ENCODE results near the gene LINGO3. TPM values are rescaled to one million over a fixed set of nuclear protein-coding genes. Genes with fewer than 3 reads are reported as not detected.

LINGO3 gene
- total RNA-seq, 1 donor from 2014 or later: not detected

- no peak for DNase-seq
These were observed 2.3 kb downstream of the LINGO3 start for GRCh38 chr19:2305452-2306280.

GRCh38 chr19:2303211-2303798 is 4.6 kb downstream of the LINGO3 start:
- no peak for DNase-seq

- DNase-seq: no peak
These were observed 5.4 kb downstream of the LINGO3 start for GRCh38 chr19:2302319-2303210.

DNA sequence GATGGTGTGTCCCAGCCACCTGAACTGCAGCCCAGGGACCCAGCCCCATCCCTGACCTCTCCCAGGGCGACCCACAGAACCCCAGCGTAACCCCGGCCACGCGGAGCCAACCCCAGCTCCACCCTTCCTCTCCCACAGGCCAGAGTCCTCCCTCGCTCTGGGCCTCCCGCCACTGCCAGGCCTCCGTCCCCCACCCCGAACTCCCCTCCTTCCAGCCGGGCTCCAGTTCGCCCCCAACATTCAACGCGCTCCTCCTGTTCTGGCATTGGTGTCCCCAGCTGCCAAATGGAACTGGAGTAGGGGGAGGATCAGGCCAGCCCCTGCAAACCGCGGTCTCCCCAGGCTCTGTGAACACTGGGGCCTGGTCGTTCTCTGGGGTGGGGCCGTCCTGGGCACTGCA is 7.4 kb downstream of the LINGO3 start:
- no peak for DNase-seq

DNA sequence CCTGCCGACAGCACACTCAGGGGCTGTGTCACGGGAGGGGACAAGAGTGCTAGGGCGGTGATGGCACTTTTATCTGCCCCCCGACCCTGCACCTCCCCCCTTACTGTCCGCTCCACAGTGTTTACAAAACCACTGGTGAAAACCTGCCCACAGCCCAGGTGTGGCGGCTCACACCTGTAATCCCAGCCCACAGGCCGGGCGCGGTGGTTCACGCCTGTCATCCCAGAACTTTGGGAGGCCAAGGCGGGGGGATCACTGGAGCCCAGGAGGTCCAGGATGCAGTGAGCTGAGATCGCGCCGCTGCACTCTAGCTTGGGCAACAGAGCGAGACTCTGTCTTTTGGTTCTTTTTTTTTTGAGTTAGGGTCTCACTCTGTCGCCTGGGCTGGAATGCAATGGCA is 11.8 kb downstream of the LINGO3 start:
- no peak for DNase-seq

DNA sequence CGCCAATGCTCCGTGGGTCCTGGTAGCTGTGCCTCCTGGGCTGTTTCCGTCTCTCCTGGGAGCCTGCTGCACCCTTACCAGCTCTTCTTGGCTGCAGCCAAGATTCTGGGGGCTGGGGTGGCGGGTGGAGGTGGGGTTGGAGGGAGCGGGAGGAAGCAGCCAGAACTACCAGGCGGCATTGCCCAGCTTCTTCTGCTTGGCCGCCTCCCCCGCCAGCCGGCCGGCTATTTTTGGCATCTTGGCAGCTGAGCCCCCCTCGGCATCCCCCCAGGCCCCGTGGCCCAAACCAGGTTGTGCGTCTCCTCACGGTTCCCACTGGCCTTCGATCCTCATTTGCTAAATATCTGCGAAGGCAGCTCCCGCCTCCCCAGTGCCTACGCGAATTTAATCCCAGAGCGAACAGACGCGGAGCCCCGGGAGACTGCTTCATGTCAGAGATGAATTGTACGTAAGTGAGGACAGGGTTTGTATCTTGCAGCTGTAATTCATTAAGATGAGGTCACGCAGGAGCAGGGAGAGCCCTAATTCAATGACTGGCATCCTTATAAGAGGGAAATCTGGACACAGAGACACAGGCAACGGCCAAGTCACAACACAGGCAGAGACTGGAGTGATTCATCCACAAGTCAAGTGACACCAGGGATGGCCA is 13.1 kb downstream of the LINGO3 start:
- no peak for DNase-seq

GRCh38 chr19:2291185-2291751 is 16.7 kb downstream of the LINGO3 start:
- no peak for DNase-seq

- DNase-seq: no peak
These were observed 17.3 kb downstream of the LINGO3 start for GRCh38 chr19:2290441-2291184.

GRCh38 chr19:2289714-2290435 is 18.1 kb downstream of the LINGO3 start:
- no peak for DNase-seq

DNA sequence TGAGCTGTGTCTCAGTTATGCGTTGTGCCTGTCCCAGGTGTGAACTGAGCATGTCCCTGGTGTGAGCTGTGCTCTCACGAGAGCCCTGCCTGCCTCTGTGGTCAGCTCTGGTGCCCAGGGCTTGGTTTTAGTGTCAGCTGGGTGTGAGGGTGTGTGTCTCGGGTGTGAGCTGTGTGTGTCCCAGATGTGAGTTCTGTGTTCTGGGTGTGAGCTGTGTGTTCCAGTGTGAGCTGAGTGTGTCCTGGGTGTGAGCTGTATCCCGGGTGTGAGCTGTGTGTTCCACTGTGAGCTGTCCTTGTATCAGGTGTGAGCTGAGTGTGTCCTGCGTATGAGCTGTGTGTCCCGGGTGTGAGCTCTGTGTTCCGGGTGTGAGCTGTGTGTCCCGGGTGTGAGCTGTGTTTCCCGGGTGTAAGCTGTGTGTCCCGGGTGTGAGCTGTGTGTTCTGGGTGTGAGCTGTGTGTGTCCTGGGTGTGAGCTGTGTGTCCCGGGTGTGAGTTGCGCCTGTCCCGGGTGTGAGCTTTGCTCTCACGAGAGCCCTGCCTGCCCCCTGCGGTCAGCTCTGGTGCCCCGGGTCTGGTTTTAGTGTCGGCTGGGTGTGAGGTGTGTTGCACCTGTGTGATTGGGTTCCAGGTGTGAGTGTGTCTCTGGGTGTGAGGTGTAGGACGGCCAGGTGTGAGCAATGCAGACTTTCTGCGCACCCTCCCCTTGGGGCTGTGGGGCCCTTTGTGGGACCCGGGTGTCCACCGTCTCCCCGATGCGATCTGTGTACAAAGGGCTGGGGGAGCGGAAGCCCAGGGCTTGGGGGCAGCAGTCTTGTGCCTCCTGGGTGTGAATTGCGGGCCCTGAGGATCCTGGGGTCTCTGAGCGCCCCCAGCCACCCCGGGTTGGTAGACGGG is 18.9 kb downstream of the LINGO3 start:
- no peak for DNase-seq

DNA sequence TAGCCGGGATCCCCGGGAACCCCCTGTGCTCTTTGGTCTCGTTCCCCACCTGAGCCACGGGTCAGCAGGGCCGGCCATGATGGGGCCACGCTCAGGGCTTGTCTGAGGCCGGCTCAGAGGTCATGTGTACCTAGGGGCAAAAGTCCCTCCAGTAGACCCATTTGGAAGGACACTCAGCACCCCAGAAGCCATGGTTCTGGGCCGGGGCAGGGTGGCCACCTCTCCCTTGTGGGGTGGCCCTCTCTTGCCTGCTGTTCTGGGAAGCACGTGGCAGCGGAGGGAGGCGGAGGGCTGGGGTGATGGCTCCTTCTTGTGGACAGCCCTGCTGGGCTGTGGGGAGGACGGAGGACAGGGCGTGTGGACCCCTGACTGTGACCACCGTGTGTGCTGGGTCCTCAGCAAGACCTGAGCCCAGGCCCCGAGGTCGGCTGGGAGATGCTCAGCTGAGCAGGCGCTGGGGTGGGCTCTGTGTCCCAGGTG is 19.6 kb downstream of the LINGO3 start:
- DNase-seq: no peak

DNA sequence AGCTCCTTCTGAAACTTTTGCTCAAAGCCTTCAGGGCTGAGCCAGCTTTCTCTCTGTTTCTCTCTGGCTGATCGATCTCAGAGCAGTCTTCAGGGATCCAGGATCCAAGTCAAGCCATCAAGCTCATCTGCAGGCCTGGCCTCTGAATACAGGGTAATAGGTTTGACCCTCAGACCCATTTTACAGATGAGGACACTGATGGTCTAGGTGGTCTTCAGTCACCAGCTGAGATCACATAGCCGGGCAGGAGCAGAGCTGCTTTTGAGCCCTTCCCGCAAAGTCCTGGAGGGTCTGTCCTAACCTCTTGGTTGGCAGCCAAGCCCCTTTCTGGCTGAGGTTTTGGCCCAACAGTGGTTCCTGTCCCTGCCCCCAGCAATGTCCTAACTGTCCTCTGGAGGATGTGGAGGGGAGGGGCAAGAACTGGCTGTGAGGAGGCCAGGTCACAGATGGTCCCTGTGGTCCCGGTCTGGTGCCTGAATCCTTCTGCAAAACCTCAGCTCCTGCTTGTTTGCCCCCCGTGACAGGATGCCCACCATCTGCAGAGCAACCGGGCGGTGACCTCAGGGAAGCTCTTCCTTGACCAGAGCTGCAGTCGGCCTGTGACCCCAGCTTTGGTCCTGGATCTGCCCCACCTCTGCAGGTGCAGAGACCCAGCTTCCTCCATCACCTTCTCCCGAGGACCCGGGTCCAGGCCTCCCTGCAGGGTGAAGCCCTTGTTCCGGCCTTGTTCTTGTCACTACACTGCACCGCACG is 20.2 kb downstream of the LINGO3 start:
- no peak for DNase-seq

GRCh38 chr19:2286402-2287140 is 21.4 kb downstream of the LINGO3 start:
- DNase-seq: no peak

- DNase-seq: no peak
These were observed 24.0 kb downstream of the LINGO3 start for GRCh38 chr19:2283835-2284507.

- DNase-seq: no peak
These were observed 25.1 kb downstream of the LINGO3 start for GRCh38 chr19:2282862-2283237.

GRCh38 chr19:2282062-2282861 is 25.7 kb downstream of the LINGO3 start, which contains the start of gene PEAK3:
Gene PEAK3 (minus strand): TSS chr19:2282175. CDS start chr19:2280931, 1,244 bp downstream.
- DNase-seq: no peak

Measured in skin of body (tissue), 2 donors.